ENCODE measurements around the gene MCTP2.

The MCTP2 gene

GRCh38 chr15:94404733-94405283, 173.4 kb downstream of the MCTP2 start:
- DNase-seq: no peak

- DNase-seq: no peak
Measured at GRCh38 chr15:94411285-94411684, 179.9 kb downstream of the MCTP2 start.

- no peak for DNase-seq
Measured at GRCh38 chr15:94411846-94412245, 180.5 kb downstream of the MCTP2 start.

- DNase-seq: no peak
Measured at GRCh38 chr15:94412979-94413746, 181.8 kb downstream of the MCTP2 start.

- DNase-seq: no peak
Measured at GRCh38 chr15:94414916-94415315, 183.6 kb downstream of the MCTP2 start.

- DNase-seq: no peak
Measured at GRCh38 chr15:94416267-94416666, 184.9 kb downstream of the MCTP2 start.

- no peak for DNase-seq
Measured at GRCh38 chr15:94416820-94417219, 185.5 kb downstream of the MCTP2 start.

- DNase-seq: no peak
Measured at GRCh38 chr15:94417501-94418293, 186.3 kb downstream of the MCTP2 start.

GRCh38 chr15:94421706-94422105, 190.3 kb downstream of the MCTP2 start:
- DNase-seq: no peak

- DNase-seq: no peak
Measured at GRCh38 chr15:94432279-94432678, 200.9 kb downstream of the MCTP2 start.

- DNase-seq: no peak
Measured at GRCh38 chr15:94439158-94439557, 207.8 kb downstream of the MCTP2 start.

- DNase-seq: no peak
Measured at GRCh38 chr15:94441760-94442159, 210.4 kb downstream of the MCTP2 start.

GRCh38 chr15:94442480-94442879, 211.1 kb downstream of the MCTP2 start:
- DNase-seq: no peak

GRCh38 chr15:94443186-94443585, 211.8 kb downstream of the MCTP2 start:
- DNase-seq: no peak

GRCh38 chr15:94445566-94446160, 214.3 kb downstream of the MCTP2 start:
- no peak for DNase-seq

GRCh38 chr15:94446441-94446840, 215.1 kb downstream of the MCTP2 start:
- no peak for DNase-seq

GRCh38 chr15:94451466-94451865, 220.1 kb downstream of the MCTP2 start:
- DNase-seq: no peak

GRCh38 chr15:94453227-94453988, 222.0 kb downstream of the MCTP2 start:
- no peak for DNase-seq

- no peak for DNase-seq
Measured at GRCh38 chr15:94455297-94455696, 223.9 kb downstream of the MCTP2 start.

GRCh38 chr15:94456226-94456625, 224.9 kb downstream of the MCTP2 start:
- DNase-seq: no peak

GRCh38 chr15:94457661-94458060, 226.3 kb downstream of the MCTP2 start:
- no peak for DNase-seq

- no peak for DNase-seq
Measured at GRCh38 chr15:94460624-94461023, 229.3 kb downstream of the MCTP2 start.

- no peak for DNase-seq
Measured at GRCh38 chr15:94467034-94467433, 235.7 kb downstream of the MCTP2 start.
